ENCODE results near the gene CYSTM1.

CYSTM1 gene

DNA sequence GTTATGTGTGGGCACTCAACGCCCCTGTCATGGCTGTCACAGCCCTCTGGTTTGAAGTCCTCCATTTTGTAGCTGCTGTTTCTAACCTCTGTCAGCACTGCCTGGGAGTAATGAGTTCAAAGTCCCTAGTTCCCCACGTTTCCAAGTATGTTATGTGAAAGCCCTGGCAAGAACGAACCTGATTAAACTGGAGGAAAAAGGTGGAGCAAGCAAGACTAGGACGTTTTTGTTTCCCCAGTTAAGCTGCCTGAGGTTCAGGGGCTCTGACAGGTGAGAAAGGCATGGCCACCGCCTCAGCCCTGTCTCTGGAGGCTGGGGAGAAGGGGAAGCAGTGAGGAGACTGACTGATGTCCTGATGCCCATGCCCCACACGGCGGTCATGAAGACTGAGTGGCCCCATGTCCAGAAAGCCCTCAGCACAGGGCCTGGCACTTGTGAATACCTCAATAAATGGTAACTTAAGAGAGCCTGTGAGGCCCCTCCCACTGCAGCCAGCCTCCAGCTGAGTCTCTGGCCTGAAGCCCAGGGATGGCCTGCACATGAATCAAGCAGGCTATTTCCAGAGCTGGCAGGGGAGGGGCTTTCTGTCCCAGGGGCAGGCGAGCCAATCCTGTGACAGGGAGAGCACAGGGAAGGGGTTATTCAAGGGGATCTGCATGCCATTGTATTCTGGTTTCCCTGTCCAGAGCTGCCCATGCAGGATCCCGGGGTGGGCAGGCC is 66.2 kb downstream of the CYSTM1 start:
- in situ Hi-C loops (cut with MboI; ENCODE audit: low pct_unique_long_range_greater_than_20kb, low sequenced_read_pairs, unreplicated experiment) = loop anchor here (5.0 kb wide), 1 partner anchor 111 kb away; no protein-coding TSS in a partner anchor
- DNase-seq (ENCODE audit: low spot score) = no peak
- TF ChIP-seq, protein P1, sequence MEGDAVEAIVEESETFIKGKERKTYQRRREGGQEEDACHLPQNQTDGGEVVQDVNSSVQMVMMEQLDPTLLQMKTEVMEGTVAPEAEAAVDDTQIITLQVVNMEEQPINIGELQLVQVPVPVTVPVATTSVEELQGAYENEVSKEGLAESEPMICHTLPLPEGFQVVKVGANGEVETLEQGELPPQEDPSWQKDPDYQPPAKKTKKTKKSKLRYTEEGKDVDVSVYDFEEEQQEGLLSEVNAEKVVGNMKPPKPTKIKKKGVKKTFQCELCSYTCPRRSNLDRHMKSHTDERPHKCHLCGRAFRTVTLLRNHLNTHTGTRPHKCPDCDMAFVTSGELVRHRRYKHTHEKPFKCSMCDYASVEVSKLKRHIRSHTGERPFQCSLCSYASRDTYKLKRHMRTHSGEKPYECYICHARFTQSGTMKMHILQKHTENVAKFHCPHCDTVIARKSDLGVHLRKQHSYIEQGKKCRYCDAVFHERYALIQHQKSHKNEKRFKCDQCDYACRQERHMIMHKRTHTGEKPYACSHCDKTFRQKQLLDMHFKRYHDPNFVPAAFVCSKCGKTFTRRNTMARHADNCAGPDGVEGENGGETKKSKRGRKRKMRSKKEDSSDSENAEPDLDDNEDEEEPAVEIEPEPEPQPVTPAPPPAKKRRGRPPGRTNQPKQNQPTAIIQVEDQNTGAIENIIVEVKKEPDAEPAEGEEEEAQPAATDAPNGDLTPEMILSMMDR (IDR thresholded peaks at IDR 0.05; ENCODE audit: extremely low read depth, insufficient read depth, missing control alignments) = no peak

DNA sequence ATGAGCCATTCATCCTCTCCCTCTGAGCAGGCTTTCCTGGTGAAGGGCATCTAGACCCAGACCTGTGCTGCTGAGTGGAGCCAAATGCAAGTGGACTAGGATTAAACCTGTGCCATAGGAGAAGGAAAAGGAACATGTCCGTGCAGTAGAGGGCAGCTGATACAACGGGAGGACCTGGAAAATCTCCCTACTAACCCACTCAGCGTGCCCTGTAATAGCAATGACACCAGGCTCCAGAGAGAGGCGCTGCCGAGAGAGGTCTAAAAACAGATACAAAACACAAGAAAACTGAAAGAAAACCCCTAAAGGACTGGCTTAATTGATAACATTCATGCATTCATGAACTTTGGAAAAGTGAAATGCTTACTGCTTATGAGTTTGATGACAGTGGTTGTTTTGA is 67.1 kb downstream of the CYSTM1 start:
- TF ChIP-seq, protein P1 (IDR thresholded peaks at IDR 0.05; ENCODE audit: extremely low read depth, insufficient read depth, missing control alignments) = no peak
- in situ Hi-C loops (cut with MboI; ENCODE audit: low pct_unique_long_range_greater_than_20kb, low sequenced_read_pairs, unreplicated experiment) = loop anchor here (5.0 kb wide), 1 partner anchor 110 kb away; no protein-coding TSS in a partner anchor
- no peak for DNase-seq (ENCODE audit: low spot score)

DNA sequence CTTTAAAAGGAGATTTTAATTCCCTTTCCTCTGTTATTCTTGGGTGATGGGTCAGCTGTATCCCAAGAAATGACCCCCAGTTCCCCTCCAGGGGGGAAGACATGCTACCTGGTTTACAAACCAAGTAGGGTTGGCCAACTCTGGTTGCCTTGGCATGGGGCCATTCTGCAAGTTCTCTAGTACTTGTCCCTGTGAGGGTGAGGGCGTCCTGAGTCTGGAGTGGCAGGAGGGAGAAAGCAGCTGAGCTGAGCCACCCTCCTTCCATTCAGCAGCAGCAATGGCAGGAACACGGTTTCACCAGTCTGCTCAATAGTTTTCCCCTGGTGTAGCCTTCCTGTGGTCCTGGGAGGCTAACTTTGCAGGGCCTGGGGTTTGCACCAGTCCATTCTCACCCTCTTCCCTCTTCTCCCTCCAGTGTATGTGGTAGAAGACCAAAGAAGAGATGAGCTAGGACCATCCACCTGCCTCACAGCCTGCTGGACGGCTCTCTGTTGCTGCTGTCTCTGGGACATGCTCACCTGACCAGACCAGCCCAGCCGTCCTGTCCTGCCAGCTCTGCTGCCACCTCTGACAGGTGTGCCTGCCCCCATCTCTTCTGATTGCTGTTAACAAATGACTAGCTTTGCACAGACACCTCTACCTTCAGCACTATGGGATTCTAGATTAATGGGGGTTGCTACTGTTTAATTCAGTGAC is 68.0 kb downstream of the CYSTM1 start:
- in situ Hi-C loops (cut with MboI; ENCODE audit: low pct_unique_long_range_greater_than_20kb, low sequenced_read_pairs, unreplicated experiment) = loop anchor here (5.0 kb wide), 1 partner anchor 109 kb away; no protein-coding TSS in a partner anchor
- TF ChIP-seq, protein P1 (IDR thresholded peaks at IDR 0.05; ENCODE audit: extremely low read depth, insufficient read depth, missing control alignments) = no peak

DNA sequence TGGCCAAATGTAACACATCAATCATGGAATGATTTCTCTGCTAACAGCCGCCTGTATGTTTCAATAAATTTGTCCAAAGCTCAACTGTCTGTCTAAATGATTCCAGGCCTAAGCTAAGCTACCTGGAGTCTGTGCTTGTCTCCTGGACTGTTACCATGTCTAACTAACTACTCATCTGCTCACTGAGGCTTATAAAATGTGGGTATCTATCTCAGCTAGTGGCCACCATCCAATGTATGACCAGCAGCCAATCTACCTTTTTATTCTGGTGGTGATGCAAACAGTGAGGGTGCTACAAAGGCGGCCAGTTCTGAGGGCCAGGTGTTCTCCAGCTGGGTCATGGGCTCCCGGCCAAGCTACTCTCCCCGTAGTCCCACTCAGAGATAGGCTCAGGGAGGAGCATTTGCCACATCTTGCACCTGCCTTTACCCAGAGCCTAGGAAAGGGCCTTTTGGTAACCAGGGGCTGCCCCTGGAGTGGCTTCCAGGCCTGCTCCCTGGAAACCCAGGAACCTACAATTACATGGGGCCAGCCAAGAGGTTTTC is 68.8 kb downstream of the CYSTM1 start:
- no peak for DNase-seq (ENCODE audit: low spot score)
- in situ Hi-C loops (cut with MboI; ENCODE audit: low pct_unique_long_range_greater_than_20kb, low sequenced_read_pairs, unreplicated experiment) = loop anchor here (5.0 kb wide), 1 partner anchor 109 kb away; no protein-coding TSS in a partner anchor
- TF ChIP-seq, protein P1 (IDR thresholded peaks at IDR 0.05; ENCODE audit: extremely low read depth, insufficient read depth, missing control alignments) = no peak

More for the DNA sequence above, 68.0 kb downstream of the CYSTM1 start:
- DNase-seq (ENCODE audit: low spot score) = no peak

DNA sequence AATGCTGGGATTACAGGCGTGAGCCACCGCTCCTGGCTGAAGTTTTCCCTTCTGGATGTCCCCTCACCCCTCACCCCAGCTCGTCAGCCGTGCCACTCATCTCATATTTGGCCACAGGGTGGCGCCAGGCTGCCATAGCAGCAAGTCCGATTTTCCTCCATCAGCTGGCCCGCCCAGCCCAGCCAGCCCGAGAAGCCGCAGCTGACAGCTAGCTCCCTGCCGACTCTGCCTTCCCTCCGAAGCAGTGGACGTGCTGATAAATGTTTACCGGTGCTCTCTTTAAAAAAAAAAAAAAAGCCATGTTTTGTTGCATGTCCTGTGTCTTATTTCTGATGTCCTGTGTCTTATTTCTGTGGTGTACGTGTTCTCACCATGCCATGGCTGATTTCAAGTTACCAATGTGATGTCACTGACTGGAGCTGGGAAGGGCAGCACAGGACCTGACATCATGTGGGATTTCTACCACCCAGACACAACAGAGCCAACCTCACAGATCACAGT is 69.6 kb downstream of the CYSTM1 start:
- TF ChIP-seq, protein P1 (IDR thresholded peaks at IDR 0.05; ENCODE audit: extremely low read depth, insufficient read depth, missing control alignments) = peak; percentile 93
- DNase-seq (ENCODE audit: low spot score) = peak; percentile 73
- in situ Hi-C loops (cut with MboI; ENCODE audit: low pct_unique_long_range_greater_than_20kb, low sequenced_read_pairs, unreplicated experiment) = loop anchor here (5.0 kb wide), 1 partner anchor 108 kb away; no protein-coding TSS in a partner anchor

DNA sequence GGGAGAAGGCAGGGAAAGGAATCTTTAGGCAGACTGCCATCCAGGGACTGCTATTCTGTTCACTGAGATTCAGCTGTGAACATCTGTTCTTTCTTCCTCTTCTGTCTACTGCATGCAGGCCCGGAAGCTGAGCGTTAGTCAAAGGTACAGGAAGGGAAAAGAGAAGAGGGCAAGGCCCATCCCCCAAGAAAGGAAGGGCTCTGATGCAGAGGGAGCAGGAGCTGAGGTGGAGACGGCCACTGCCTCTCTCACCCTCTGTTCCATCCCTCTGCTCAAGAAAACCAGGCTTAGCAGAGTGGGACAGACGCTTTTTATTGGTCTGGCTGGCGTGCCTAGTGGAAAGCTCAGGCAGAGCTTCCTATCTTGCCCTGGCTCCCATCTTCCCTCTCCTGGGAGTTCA is 70.4 kb downstream of the CYSTM1 start:
- DNase-seq (ENCODE audit: low spot score) = no peak
- TF ChIP-seq, protein P1 (IDR thresholded peaks at IDR 0.05; ENCODE audit: extremely low read depth, insufficient read depth, missing control alignments) = no peak
- in situ Hi-C loops (cut with MboI; ENCODE audit: low pct_unique_long_range_greater_than_20kb, low sequenced_read_pairs, unreplicated experiment) = no loop called here

Data from GM13977 (cell line).